AG20443 (cell line): ENCODE measurements around the gene CRADD.
"Not testable (repeated sequence)": the region's sequence is repeated elsewhere in the genome, so short reads cannot be mapped to it uniquely, and the experiment has no call there.

Source experiments
- DNase-seq: peaks from one replicate; pipeline ENCODE4 v3.0.0; 2012; ENCODE audit warnings: low spot score, mixed read lengths

The CRADD gene

GRCh38 chr12:93844164-93844784, 167.1 kb downstream of the CRADD start:
- DNase-seq, result no peak

- no peak for DNase-seq
Measured at GRCh38 chr12:93846936-93847516, 169.9 kb downstream of the CRADD start.

- peak; percentile 40 for DNase-seq
Measured at GRCh38 chr12:93847517-93848474, 170.6 kb downstream of the CRADD start.

- no peak for DNase-seq
Measured at GRCh38 chr12:93848523-93849101, 171.4 kb downstream of the CRADD start.

GRCh38 chr12:93849946-93850345, 172.8 kb downstream of the CRADD start:
- no peak for DNase-seq

GRCh38 chr12:93850481-93851256, 173.5 kb downstream of the CRADD start:
- DNase-seq, result no peak

- no peak for DNase-seq
Measured at GRCh38 chr12:93851257-93851671, 174.1 kb downstream of the CRADD start.

- no peak for DNase-seq
Measured at GRCh38 chr12:93852173-93852591, 175.0 kb downstream of the CRADD start.

- DNase-seq, result no peak
Measured at GRCh38 chr12:93853698-93854478, 176.7 kb downstream of the CRADD start.

- no peak for DNase-seq
Measured at GRCh38 chr12:93855261-93855660, 178.1 kb downstream of the CRADD start.

GRCh38 chr12:93856611-93857010, 179.4 kb downstream of the CRADD start:
- DNase-seq, result no peak

GRCh38 chr12:93857279-93857938, 180.2 kb downstream of the CRADD start:
- peak; percentile 22 for DNase-seq

GRCh38 chr12:93857991-93858447, 180.8 kb downstream of the CRADD start:
- DNase-seq, result no peak

GRCh38 chr12:93860668-93861373, 183.6 kb downstream of the CRADD start:
- DNase-seq, result no peak

- DNase-seq, result peak; percentile 51
Measured at GRCh38 chr12:93862424-93862823, 185.2 kb downstream of the CRADD start.

- no peak for DNase-seq
Measured at GRCh38 chr12:93865751-93866150, 188.6 kb downstream of the CRADD start.

GRCh38 chr12:93868771-93869170, 191.6 kb downstream of the CRADD start:
- peak; percentile 49 for DNase-seq

- no peak for DNase-seq
Measured at GRCh38 chr12:93870020-93870795, 193.0 kb downstream of the CRADD start.

- DNase-seq, result not testable (repeated sequence)
Measured at GRCh38 chr12:93871566-93871965, 194.4 kb downstream of the CRADD start.
